MCF 10A (cell line): ENCODE results near the gene KCNA3. TPM values are rescaled to one million over a fixed set of nuclear protein-coding genes. Genes with fewer than 3 reads are reported as not detected.

Source experiments
- BruUV-seq: library from RNA; stranded (reverse); fragments of 400-500 nt; replicated peaks from 2 replicates; lab custom pipeline; 2021; lab: Mats Ljungman, UMichigan
- CTCF ChIA-PET: fragments of 300-600 bp; sonication (Branson Sonifier 250); formaldehyde crosslinking; extraction: SDS; loops from one replicate; lab custom pipeline; 2021; ENCODE audit warnings: antibody characterized with exemption, inconsistent platforms; lab: Yijun Ruan, JAX
- POLR2A ChIA-PET: fragments of 300-600, 350-650 bp; sonication (Branson Sonifier 250); formaldehyde crosslinking; extraction: SDS; loops from one replicate; lab custom pipeline; 2020; ENCODE audit warnings: antibody characterized with exemption, inconsistent platforms; lab: Yijun Ruan, JAX
- DNase-seq: peaks from one replicate; pipeline ENCODE4 v3.0.0-alpha.2; 2018; ENCODE audit not compliant: unreplicated experiment
- H3K27ac Mint-ChIP-seq: one replicate; pipeline ENCODE4 v1.8.0; 2022; ENCODE audit warnings: mild to moderate bottlenecking, low read depth, mixed read lengths; ENCODE audit not compliant: unreplicated experiment
- H3K27me3 Mint-ChIP-seq: one replicate; pipeline ENCODE4 v1.8.0; 2022; ENCODE audit warnings: mixed read lengths; ENCODE audit not compliant: insufficient read depth, unreplicated experiment
- H3K36me3 Mint-ChIP-seq: one replicate; pipeline ENCODE4 v1.8.0; 2022; ENCODE audit warnings: mild to moderate bottlenecking, moderate library complexity, mixed read lengths; ENCODE audit not compliant: insufficient read depth, unreplicated experiment
- H3K4me1 Mint-ChIP-seq: one replicate; pipeline ENCODE4 v1.8.0; 2022; ENCODE audit warnings: mixed read lengths; ENCODE audit not compliant: insufficient read depth, unreplicated experiment
- H3K4me3 Mint-ChIP-seq: one replicate; pipeline ENCODE4 v1.8.0; 2022; ENCODE audit warnings: mild to moderate bottlenecking, moderate library complexity, mixed read lengths; ENCODE audit not compliant: unreplicated experiment
- H3K9me3 Mint-ChIP-seq: one replicate; pipeline ENCODE4 v1.8.0; 2022; ENCODE audit warnings: mixed read lengths; ENCODE audit not compliant: unreplicated experiment
- intact Hi-C: fragments of 100-400 bp; cut with micrococcal nuclease; formaldehyde crosslinking; loops from 2 replicates; pipeline ENCODE4 v1.14.1; 2022
- total RNA-seq: library from RNA; stranded (reverse); gene quantifications from 2 replicates; pipeline ENCODE4 v1.2.3, GENCODE V29; 2022
- TF ChIP-seq, protein P1 (sequence below): fragments of 200-600 bp; IDR thresholded peaks from one replicate; pipeline ENCODE4 v1.8.0; 2022; ENCODE audit warnings: antibody characterized with exemption, mild to moderate bottlenecking; ENCODE audit not compliant: unreplicated experiment

The KCNA3 gene
- total RNA-seq, 1 experiment from 2014 or later: not detected

- H3K4me1 Mint-ChIP-seq: no peaks in the 10 kb centered on the region
- CTCF ChIA-PET: interaction anchor here (1.0 to 1.6 kb wide), 2 partner anchors 57 to 89 kb away, joined by 4 to 6 read pairs; no protein-coding TSS in a partner anchor
- H3K9me3 Mint-ChIP-seq: peaks cover 7% of the 10 kb centered on the region
- no TSS peak for BruUV-seq
- POLR2A ChIA-PET: interaction anchor here (0.7 kb wide), 1 partner anchor 221 kb away, joined by 3 read pairs; no protein-coding TSS in a partner anchor
- H3K27me3 Mint-ChIP-seq: peaks cover 22% of the 10 kb centered on the region
- DNase-seq: no peak
- TF ChIP-seq, protein P1, sequence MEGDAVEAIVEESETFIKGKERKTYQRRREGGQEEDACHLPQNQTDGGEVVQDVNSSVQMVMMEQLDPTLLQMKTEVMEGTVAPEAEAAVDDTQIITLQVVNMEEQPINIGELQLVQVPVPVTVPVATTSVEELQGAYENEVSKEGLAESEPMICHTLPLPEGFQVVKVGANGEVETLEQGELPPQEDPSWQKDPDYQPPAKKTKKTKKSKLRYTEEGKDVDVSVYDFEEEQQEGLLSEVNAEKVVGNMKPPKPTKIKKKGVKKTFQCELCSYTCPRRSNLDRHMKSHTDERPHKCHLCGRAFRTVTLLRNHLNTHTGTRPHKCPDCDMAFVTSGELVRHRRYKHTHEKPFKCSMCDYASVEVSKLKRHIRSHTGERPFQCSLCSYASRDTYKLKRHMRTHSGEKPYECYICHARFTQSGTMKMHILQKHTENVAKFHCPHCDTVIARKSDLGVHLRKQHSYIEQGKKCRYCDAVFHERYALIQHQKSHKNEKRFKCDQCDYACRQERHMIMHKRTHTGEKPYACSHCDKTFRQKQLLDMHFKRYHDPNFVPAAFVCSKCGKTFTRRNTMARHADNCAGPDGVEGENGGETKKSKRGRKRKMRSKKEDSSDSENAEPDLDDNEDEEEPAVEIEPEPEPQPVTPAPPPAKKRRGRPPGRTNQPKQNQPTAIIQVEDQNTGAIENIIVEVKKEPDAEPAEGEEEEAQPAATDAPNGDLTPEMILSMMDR: no peak
- H3K27ac Mint-ChIP-seq: no peak overlapping the region
- no peaks in the 10 kb centered on the region for H3K36me3 Mint-ChIP-seq
- H3K4me3 Mint-ChIP-seq: no peak overlapping the region
- intact Hi-C loops: no loop called here
These were observed 2.2 kb upstream of the KCNA3 start for GRCh38 chr1:110676970-110677369.

DNA sequence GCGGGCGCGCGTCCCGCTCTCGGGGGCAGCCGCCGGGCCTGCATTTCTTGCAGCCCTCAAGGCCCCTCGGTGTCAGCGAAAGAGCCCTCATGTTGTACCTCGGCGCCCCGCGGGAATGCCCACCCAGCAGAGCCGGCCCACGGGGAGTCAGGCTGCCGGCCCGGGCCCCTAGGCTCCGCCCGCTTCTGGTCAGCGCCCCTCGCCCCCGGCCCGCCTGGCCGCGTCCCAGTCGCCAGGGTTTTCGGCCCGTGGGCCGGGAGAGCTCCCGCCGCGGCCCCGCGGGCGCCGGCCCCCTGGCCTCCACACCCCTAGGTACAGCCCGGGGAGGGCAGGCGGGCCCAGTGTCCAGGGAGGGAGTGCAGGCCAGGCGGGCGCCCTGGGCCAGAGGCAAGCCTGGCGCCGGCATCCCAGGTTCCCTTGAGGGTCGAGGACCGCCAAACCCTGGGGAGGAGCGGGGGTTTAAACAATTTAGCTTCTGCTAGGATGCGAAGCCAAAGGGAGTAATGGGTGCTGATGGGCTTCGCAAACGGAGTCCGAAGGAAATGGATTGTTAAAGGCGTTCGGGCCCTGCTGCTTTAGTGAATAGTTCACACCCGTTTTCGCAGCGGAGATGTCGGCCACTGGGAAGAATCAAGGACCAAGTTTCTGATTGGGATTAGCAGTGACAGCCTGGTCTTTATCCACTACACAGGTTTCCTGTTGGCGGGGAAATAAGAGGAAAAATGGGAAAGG lies 486 bp upstream of the KCNA3 start:
- no peak for DNase-seq
- Mint-ChIP-seq H3K36me3 (no peaks in the 10 kb centered on the region), H3K27ac (no peak overlapping the region), H3K4me3 (no peak overlapping the region), H3K9me3 (peaks cover 7% of the 10 kb centered on the region), H3K4me1 (no peaks in the 10 kb centered on the region), H3K27me3 (peaks cover 17% of the 10 kb centered on the region)
- ChIA-PET CTCF (no interaction called here), POLR2A (no interaction called here)
- no TSS peak for BruUV-seq
- TF ChIP-seq, protein P1: no peak
- intact Hi-C loops: no loop called here

DNA sequence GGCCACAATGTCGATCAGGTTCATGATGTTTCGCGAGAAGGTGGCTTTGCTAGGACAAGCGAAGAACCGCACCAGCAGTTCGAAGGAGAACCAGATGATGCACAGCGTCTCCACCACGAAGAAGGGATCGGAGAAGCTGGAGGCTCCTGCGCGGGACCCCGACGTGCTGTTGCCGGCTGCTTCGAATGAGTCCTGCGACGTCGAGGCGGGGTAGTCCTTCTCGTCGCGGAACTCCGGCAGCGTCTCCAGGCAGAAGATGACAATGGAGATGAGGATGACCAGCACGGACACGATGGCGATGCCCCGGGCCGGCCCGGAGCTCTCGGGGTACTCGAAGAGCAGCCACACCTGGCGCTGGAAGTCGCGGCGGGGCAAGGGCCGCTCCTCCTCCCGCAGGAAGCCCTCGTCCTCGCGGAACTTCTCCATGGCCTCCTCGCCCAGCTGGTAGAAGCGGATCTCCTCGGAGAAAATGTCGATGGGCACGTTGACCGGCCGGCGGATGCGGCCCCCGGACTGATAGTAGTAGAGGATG lies 869 bp downstream of the KCNA3 start:
- DNase-seq: no peak
- intact Hi-C loops: no loop called here
- Mint-ChIP-seq H3K4me1 (no peaks in the 10 kb centered on the region), H3K9me3 (peaks cover 7% of the 10 kb centered on the region), H3K36me3 (no peaks in the 10 kb centered on the region), H3K27me3 (peaks cover 13% of the 10 kb centered on the region), H3K4me3 (no peak overlapping the region), H3K27ac (no peak overlapping the region)
- CTCF ChIA-PET: interaction anchor here (0.8 kb wide), 1 partner anchor 620 kb away, joined by 3 read pairs; no protein-coding TSS in a partner anchor
- POLR2A ChIA-PET: no interaction called here
- no TSS peak for BruUV-seq
- TF ChIP-seq, protein P1: no peak

DNA sequence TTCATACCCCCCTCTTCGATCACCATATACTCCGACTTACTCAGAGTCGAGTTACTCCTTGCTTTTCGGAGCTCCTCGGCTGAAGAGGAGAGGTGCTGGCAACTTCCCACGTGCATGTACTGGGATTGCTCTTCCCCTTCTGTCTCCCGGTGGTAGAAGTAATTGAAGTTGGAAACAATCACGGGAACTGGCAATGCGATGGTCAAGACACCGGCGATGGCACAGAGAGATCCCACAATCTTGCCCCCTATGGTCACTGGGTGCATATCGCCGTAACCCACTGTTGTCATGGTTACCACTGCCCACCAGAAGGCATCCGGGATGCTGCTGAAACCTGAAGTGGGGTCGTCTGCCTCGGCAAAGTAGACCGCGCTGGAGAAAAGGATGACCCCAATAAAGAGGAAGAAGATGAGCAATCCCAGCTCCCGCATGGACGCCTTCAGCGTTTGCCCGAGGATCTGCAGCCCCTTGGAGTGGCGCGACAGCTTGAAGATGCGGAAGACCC lies 1.5 kb downstream of the KCNA3 start:
- no TSS peak for BruUV-seq
- no peak overlapping the region for H3K27ac Mint-ChIP-seq
- H3K4me3 Mint-ChIP-seq: no peak overlapping the region
- peaks cover 13% of the 10 kb centered on the region for H3K27me3 Mint-ChIP-seq
- no peaks in the 10 kb centered on the region for H3K36me3 Mint-ChIP-seq
- CTCF ChIA-PET: interaction anchor here (0.7 to 0.8 kb wide), 2 partner anchors 34 to 619 kb away, joined by 3 read pairs; no protein-coding TSS in a partner anchor
- peaks cover 7% of the 10 kb centered on the region for H3K9me3 Mint-ChIP-seq
- H3K4me1 Mint-ChIP-seq: no peaks in the 10 kb centered on the region
- intact Hi-C loops: no loop called here
- POLR2A ChIA-PET: no interaction called here
- no peak for DNase-seq
- TF ChIP-seq, protein P1: no peak
